Measurements from ENCODE around the gene NOS1AP. TPM values are rescaled to one million over a fixed set of nuclear protein-coding genes. Genes with fewer than 3 reads are reported as not detected.

NOS1AP gene
- total RNA-seq, 2 donors from 2014 or later: 3.1 to 4.0 TPM

- Histone ChIP-seq H3K4me1 (no peaks in the 10 kb centered on the region), H3K36me3 (replicated peaks in 1 of 2; ENCODE audit: insufficient read depth in 1 of 2, low read depth in 2 of 2) (no peaks in the 10 kb centered on the region), H3K9me3 (no peaks in the 10 kb centered on the region), H3K27me3 (no peaks in the 10 kb centered on the region), H3K27ac (no peak overlapping the region), H3K4me3 (no peak overlapping the region)
- intact Hi-C loops (cut with DNase I): no loop called here
- DNase-seq (no peak), ATAC-seq (no peak)
- TF ChIP-seq, protein P1, sequence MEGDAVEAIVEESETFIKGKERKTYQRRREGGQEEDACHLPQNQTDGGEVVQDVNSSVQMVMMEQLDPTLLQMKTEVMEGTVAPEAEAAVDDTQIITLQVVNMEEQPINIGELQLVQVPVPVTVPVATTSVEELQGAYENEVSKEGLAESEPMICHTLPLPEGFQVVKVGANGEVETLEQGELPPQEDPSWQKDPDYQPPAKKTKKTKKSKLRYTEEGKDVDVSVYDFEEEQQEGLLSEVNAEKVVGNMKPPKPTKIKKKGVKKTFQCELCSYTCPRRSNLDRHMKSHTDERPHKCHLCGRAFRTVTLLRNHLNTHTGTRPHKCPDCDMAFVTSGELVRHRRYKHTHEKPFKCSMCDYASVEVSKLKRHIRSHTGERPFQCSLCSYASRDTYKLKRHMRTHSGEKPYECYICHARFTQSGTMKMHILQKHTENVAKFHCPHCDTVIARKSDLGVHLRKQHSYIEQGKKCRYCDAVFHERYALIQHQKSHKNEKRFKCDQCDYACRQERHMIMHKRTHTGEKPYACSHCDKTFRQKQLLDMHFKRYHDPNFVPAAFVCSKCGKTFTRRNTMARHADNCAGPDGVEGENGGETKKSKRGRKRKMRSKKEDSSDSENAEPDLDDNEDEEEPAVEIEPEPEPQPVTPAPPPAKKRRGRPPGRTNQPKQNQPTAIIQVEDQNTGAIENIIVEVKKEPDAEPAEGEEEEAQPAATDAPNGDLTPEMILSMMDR (IDR thresholded peaks at IDR 0.05): no peak
- no peak for TF ChIP-seq POLR2A (IDR thresholded peaks at IDR 0.05)
- 57% methylated on average over 5 of the region's 5 CpGs for WGBS, 2 donors
Observed at GRCh38 chr1:162222014-162222413, 152.5 kb downstream of the NOS1AP start.

- ATAC-seq (no peak), DNase-seq (no peak)
- WGBS, 2 donors: 81 to 85% methylated on average over 2 of the region's 2 CpGs
- TF ChIP-seq, protein P1 (IDR thresholded peaks at IDR 0.05): no peak
- no peak for TF ChIP-seq POLR2A (IDR thresholded peaks at IDR 0.05)
- Histone ChIP-seq H3K9me3 (no peaks in the 10 kb centered on the region), H3K36me3 (replicated peaks in 1 of 2; ENCODE audit: insufficient read depth in 1 of 2, low read depth in 2 of 2) (no peaks in the 10 kb centered on the region), H3K4me1 (no peaks in the 10 kb centered on the region), H3K4me3 (no peak overlapping the region), H3K27me3 (no peaks in the 10 kb centered on the region), H3K27ac (no peak overlapping the region)
- intact Hi-C loops (cut with DNase I): no loop called here
Observed at GRCh38 chr1:162222730-162223129, 153.2 kb downstream of the NOS1AP start.

- 82 to 87% methylated on average over 2 of the region's 2 CpGs for WGBS, 2 donors
- TF ChIP-seq, protein P1 (IDR thresholded peaks at IDR 0.05): no peak
- no peak for TF ChIP-seq POLR2A (IDR thresholded peaks at IDR 0.05)
- intact Hi-C loops (cut with DNase I): no loop called here
Observed at GRCh38 chr1:162223488-162223887, 154.0 kb downstream of the NOS1AP start.

DNA sequence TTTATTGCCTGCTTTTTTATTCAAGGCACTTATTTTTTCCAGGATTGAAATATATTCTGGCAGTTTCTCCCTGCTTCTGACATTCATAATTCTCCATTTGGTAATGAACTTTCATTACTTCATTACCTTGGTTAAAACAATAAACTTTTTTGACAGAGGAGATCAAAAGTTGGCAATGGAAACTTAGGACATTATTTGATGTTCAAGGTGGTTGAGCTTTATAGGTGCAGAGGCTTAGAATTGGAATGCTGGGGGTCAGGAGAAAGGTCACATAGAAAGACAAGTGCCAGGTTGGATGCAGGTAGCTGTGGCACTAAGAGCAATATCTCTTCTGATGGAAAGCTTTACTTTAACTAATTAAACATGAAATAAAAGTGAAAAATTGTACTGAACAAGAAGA is 154.8 kb downstream of the NOS1AP start:
- no peak for DNase-seq
- H3K27me3 ChIP-seq: no peaks in the 10 kb centered on the region
- intact Hi-C loops (cut with DNase I): no loop called here
- H3K27ac ChIP-seq: no peak overlapping the region
- no peaks in the 10 kb centered on the region for H3K4me1 ChIP-seq
- ATAC-seq: no peak
- H3K36me3 ChIP-seq (replicated peaks in 1 of 2; ENCODE audit: insufficient read depth in 1 of 2, low read depth in 2 of 2): no peaks in the 10 kb centered on the region
- no peak overlapping the region for H3K4me3 ChIP-seq
- no peaks in the 10 kb centered on the region for H3K9me3 ChIP-seq
- TF ChIP-seq, protein P1 (IDR thresholded peaks at IDR 0.05): no peak
- TF ChIP-seq POLR2A (IDR thresholded peaks at IDR 0.05): no peak

More at GRCh38 chr1:162223488-162223887, 154.0 kb downstream of the NOS1AP start:
- Histone ChIP-seq H3K9me3 (no peaks in the 10 kb centered on the region), H3K4me1 (no peaks in the 10 kb centered on the region), H3K27me3 (no peaks in the 10 kb centered on the region), H3K4me3 (no peak overlapping the region), H3K36me3 (replicated peaks in 1 of 2; ENCODE audit: insufficient read depth in 1 of 2, low read depth in 2 of 2) (no peaks in the 10 kb centered on the region), H3K27ac (no peak overlapping the region)
- ATAC-seq (no peak), DNase-seq (no peak)

GRCh38 chr1:162228586-162228985 is 159.1 kb downstream of the NOS1AP start:
- intact Hi-C loops (cut with DNase I): no loop called here
- peaks cover 4% of the 10 kb centered on the region for H3K4me1 ChIP-seq
- 16 to 44% methylated on average over 5 of the region's 5 CpGs for WGBS, 2 donors
- no peak overlapping the region for H3K4me3 ChIP-seq
- TF ChIP-seq, protein P1 (IDR thresholded peaks at IDR 0.05): no peak
- TF ChIP-seq POLR2A (IDR thresholded peaks at IDR 0.05): no peak
- no peak overlapping the region for H3K27ac ChIP-seq
- ATAC-seq (no peak), DNase-seq (peak in 1 of 4 donors; percentile 8)
- H3K9me3 ChIP-seq: no peaks in the 10 kb centered on the region
- no peaks in the 10 kb centered on the region for H3K36me3 ChIP-seq (replicated peaks in 1 of 2; ENCODE audit: insufficient read depth in 1 of 2, low read depth in 2 of 2)
- no peaks in the 10 kb centered on the region for H3K27me3 ChIP-seq

Measured in body of pancreas (tissue), 4 donors.